Measurements from ENCODE around the gene HIVEP2.

GRCh38 chr6:142825760-142826159 is 119.2 kb downstream of the HIVEP2 start:
- TF ChIP-seq ZNF274 (IDR thresholded peaks at IDR 0.05; ENCODE audit: low read depth, low read length) (no peak), YY1 (IDR thresholded peaks at IDR 0.05; ENCODE audit: insufficient read depth, insufficient read length) (no peak)
